Measurements from ENCODE around the gene AGAP6. TPM values are rescaled to one million over a fixed set of nuclear protein-coding genes. Genes with fewer than 3 reads are reported as not detected.

Gene AGAP6
- total and polyA plus RNA-seq, 2 experiments from 2014 or later: 12.9 to 13.3 TPM

- H3K4me1 Mint-ChIP-seq: no peaks in the 10 kb centered on the region
- no peak overlapping the region for H2AFZ ChIP-seq
Measured at GRCh38 chr10:50027195-50027594, 39.0 kb downstream of the AGAP6 start.

DNA sequence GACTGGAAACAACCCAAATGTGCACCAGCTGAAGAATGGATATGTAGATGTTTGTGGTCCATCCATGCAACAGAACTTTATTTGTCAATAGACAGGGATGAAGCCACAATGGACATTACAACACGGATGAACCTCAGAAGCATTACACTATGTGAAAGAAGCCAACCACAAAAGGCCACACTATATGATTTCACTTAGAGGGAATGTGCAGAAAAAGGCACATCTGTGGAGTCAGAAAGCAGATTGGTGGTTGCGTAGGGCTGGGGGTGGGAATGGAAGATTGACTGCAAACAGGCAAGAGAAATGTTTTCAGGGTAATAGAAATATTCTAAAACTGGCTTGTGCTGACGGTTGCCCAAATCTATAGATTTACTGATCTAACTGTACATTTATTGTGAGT is 45.3 kb downstream of the AGAP6 start:
- no peak overlapping the region for H2AFZ ChIP-seq
- TF ChIP-seq STAT1 (IDR thresholded peaks at IDR 0.05; ENCODE audit: unreplicated experiment) (no peak), POLR2AphosphoS5 (IDR thresholded peaks at IDR 0.05; ENCODE audit: low read depth) (no peak), REST (IDR thresholded peaks at IDR 0.05; ENCODE audit: unreplicated experiment) (no peak), EZH2 (IDR thresholded peaks at IDR 0.05; ENCODE audit: low read depth, unreplicated experiment) (no peak), ZNF114 (CRISPR knock-in tag; IDR thresholded peaks at IDR 0.05) (no peak), JUNB (IDR thresholded peaks at IDR 0.05; ENCODE audit: unreplicated experiment) (no peak), ETS1 (IDR thresholded peaks at IDR 0.05) (no peak), CTCF (conservative IDR thresholded peaks at IDR 0.05; ENCODE audit: low read depth in 2 of 2) (no peak)
- TF ChIP-seq, protein P1, sequence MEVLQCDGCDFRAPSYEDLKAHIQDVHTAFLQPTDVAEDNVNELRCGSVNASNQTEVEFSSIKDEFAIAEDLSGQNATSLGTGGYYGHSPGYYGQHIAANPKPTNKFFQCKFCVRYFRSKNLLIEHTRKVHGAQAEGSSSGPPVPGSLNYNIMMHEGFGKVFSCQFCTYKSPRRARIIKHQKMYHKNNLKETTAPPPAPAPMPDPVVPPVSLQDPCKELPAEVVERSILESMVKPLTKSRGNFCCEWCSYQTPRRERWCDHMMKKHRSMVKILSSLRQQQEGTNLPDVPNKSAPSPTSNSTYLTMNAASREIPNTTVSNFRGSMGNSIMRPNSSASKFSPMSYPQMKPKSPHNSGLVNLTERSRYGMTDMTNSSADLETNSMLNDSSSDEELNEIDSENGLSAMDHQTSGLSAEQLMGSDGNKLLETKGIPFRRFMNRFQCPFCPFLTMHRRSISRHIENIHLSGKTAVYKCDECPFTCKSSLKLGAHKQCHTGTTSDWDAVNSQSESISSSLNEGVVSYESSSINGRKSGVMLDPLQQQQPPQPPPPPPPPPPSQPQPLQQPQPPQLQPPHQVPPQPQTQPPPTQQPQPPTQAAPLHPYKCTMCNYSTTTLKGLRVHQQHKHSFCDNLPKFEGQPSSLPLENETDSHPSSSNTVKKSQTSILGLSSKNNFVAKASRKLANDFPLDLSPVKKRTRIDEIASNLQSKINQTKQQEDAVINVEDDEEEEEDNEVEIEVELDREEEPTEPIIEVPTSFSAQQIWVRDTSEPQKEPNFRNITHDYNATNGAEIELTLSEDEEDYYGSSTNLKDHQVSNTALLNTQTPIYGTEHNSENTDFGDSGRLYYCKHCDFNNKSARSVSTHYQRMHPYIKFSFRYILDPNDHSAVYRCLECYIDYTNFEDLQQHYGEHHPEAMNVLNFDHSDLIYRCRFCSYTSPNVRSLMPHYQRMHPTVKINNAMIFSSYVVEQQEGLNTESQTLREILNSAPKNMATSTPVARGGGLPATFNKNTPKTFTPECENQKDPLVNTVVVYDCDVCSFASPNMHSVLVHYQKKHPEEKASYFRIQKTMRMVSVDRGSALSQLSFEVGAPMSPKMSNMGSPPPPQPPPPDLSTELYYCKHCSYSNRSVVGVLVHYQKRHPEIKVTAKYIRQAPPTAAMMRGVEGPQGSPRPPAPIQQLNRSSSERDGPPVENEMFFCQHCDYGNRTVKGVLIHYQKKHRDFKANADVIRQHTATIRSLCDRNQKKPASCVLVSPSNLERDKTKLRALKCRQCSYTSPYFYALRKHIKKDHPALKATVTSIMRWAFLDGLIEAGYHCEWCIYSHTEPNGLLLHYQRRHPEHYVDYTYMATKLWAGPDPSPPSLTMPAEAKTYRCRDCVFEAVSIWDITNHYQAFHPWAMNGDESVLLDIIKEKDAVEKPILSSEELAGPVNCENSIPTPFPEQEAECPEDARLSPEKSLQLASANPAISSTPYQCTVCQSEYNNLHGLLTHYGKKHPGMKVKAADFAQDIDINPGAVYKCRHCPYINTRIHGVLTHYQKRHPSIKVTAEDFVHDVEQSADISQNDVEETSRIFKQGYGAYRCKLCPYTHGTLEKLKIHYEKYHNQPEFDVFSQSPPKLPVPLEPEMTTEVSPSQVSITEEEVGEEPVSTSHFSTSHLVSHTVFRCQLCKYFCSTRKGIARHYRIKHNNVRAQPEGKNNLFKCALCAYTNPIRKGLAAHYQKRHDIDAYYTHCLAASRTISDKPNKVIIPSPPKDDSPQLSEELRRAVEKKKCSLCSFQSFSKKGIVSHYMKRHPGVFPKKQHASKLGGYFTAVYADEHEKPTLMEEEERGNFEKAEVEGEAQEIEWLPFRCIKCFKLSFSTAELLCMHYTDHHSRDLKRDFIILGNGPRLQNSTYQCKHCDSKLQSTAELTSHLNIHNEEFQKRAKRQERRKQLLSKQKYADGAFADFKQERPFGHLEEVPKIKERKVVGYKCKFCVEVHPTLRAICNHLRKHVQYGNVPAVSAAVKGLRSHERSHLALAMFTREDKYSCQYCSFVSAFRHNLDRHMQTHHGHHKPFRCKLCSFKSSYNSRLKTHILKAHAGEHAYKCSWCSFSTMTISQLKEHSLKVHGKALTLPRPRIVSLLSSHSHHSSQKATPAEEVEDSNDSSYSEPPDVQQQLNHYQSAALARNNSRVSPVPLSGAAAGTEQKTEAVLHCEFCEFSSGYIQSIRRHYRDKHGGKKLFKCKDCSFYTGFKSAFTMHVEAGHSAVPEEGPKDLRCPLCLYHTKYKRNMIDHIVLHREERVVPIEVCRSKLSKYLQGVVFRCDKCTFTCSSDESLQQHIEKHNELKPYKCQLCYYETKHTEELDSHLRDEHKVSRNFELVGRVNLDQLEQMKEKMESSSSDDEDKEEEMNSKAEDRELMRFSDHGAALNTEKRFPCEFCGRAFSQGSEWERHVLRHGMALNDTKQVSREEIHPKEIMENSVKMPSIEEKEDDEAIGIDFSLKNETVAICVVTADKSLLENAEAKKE (CRISPR knock-in tag; IDR thresholded peaks at IDR 0.05): no peak

More at GRCh38 chr10:50027195-50027594, 39.0 kb downstream of the AGAP6 start:
- Mint-ChIP-seq H3K4me3 (no peak overlapping the region; the same call in 2 of the 3 replicates), H3K27me3 (ENCODE audit: insufficient read depth, low read depth, poor library complexity) (peaks cover 12% of the 10 kb centered on the region), H3K9me3 (no peaks in the 10 kb centered on the region), H3K36me3 (ENCODE audit: low read depth) (no peaks in the 10 kb centered on the region), H3K27ac (no peak overlapping the region)
- no peaks in the 10 kb centered on the region for H3F3A ChIP-seq (replicated peaks; ENCODE audit: low read depth)
- DNase-seq (ENCODE audit: low spot score) (no peak), ATAC-seq (no peak)
- no peaks in the 10 kb centered on the region for H3K36me3 ChIP-seq (ENCODE audit: insufficient read depth)
- H3K4me1 ChIP-seq (ENCODE audit: insufficient read depth): no peaks in the 10 kb centered on the region
- H3K79me2 ChIP-seq (replicated peaks; ENCODE audit: insufficient read depth): no peaks in the 10 kb centered on the region
- H3K4me2 ChIP-seq: no peak overlapping the region
- no peaks in the 10 kb centered on the region for H4K20me1 ChIP-seq (replicated peaks; ENCODE audit: insufficient read depth)
- H3K27ac ChIP-seq (ENCODE audit: low read depth): no peak overlapping the region
- no peaks in the 10 kb centered on the region; the same call in 1 of the 2 replicates for H3K9me2 ChIP-seq (ENCODE audit: insufficient read depth)
- H3K4me3 ChIP-seq: no peak overlapping the region
- H3K27me3 ChIP-seq (ENCODE audit: insufficient read depth): peaks cover 4% of the 10 kb centered on the region; the same call in 1 of the 2 replicates
- TF ChIP-seq STAT1 (IDR thresholded peaks at IDR 0.05; ENCODE audit: unreplicated experiment): no peak

More for the DNA sequence above, 45.3 kb downstream of the AGAP6 start:
- H3K27me3 Mint-ChIP-seq (ENCODE audit: insufficient read depth, low read depth, poor library complexity): peaks cover 5% of the 10 kb centered on the region
- no peak overlapping the region for H3K4me3 Mint-ChIP-seq
- H3K9me2 ChIP-seq (ENCODE audit: insufficient read depth): no peaks in the 10 kb centered on the region
- no peaks in the 10 kb centered on the region for H3K4me1 Mint-ChIP-seq
- no peaks in the 10 kb centered on the region for H3K36me3 Mint-ChIP-seq (ENCODE audit: low read depth)
- no peak overlapping the region for H3K4me3 ChIP-seq
- no peak overlapping the region for H3K4me2 ChIP-seq
- no peak overlapping the region for H3K27ac Mint-ChIP-seq
- no peak for DNase-seq (ENCODE audit: low spot score)
- no peaks in the 10 kb centered on the region for H3K79me2 ChIP-seq (replicated peaks; ENCODE audit: insufficient read depth)
- H3F3A ChIP-seq (replicated peaks; ENCODE audit: low read depth): no peaks in the 10 kb centered on the region
- H3K27me3 ChIP-seq (ENCODE audit: insufficient read depth): no peaks in the 10 kb centered on the region
- no peaks in the 10 kb centered on the region for H3K36me3 ChIP-seq (ENCODE audit: insufficient read depth)
- no peaks in the 10 kb centered on the region for H4K20me1 ChIP-seq (replicated peaks; ENCODE audit: insufficient read depth)
- H3K4me1 ChIP-seq (ENCODE audit: insufficient read depth): no peaks in the 10 kb centered on the region
- H3K9me3 Mint-ChIP-seq: no peaks in the 10 kb centered on the region
- no peak overlapping the region for H3K27ac ChIP-seq (ENCODE audit: low read depth)
- no peak for ATAC-seq
